Activated T-cell treated with anti-CD3 and anti-CD28 coated beads for 48 hours (primary cell): ENCODE results near the gene GUCY1A2.
"Not testable (repeated sequence)": the region's sequence is repeated elsewhere in the genome, so short reads cannot be mapped to it uniquely, and the experiment has no call there.

Experiments
- DNase-seq: peaks from one replicate; pipeline ENCODE4 v3.0.0-alpha.2; 2020; ENCODE audit warnings: low read depth

The GUCY1A2 gene

DNA sequence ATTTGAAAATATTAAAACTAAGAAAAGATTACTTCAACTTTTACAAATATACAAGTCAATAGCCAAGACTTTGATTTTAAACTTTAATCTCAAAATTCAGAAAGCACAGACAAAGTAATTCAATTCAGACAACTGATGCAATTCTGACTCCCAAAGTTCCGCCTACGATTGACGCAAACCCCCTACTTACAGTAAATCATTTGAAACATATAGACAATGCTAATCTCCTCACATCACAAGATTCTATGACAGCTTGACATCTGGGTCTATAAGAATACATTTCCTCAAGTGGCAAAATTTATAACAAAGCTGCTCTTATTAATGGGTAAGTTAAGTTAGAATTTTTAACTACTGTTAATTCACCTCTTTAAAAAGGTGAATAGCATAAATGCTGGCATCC, 75.2 kb downstream of the GUCY1A2 start:
- DNase-seq = no peak

GRCh38 chr11:106939157-106939556, 79.1 kb downstream of the GUCY1A2 start:
- no peak for DNase-seq

DNA sequence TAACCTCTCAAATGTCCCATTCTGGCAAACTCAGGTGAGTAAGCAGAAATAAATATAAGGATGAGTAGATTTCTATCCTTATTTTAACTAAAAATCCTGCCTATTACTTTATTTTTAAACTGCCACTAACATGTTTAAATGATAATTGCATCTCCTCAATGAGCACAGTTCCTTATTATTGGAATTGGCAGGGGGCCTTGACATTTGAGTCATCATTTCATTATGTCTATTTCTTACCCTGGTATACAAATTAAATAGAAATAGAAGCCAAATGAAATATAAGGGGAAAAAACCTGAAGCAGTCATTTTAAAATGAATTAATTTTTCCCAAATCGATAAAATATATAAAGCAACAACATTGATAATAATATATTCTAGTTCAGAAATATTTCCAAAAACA, 81.2 kb downstream of the GUCY1A2 start:
- DNase-seq = no peak

DNA sequence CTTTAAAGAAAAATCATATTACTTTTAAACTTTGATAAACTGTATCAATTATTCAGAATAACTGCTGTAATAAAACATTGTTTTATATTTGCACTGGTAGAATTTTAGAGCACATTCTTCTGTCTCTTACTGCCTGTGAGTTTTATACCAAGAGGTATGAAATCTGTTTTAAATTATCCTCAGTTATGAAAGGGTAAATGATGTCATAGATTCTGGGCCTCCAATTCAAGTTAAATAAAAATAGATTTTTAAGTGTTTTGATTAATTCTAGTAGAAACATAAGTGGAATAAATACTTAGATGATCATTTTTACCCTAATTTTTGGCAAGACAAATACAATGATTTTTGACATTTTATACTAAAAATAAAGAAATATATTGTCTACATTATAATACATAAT, 93.0 kb downstream of the GUCY1A2 start:
- no peak for DNase-seq

DNA sequence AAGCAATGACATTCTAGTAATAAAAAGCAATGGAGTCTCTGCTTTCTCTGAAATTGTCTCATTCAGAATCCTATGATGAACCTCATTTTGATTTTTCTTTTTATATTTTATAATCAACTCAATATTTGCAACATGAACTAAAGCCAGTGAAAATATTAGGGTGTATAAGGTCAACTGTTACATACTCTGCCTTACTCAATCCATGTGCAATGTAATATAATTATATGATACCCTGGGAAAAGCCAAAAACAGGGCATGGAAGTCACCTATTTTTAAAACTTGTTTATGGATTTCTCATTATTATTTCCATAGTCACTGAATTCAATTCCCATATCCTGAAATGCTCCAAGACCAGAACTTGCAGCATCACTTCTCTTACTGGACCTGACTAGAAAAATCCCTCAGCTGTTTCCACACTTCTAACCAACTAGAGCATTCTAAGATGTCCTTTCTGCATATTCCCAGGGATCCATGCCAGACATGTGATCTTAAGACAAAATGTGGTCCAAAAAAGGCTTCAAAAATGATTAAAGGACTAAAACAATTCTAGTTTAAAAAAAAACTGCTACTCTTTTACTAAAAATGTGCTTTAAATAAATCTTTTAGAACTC, 97.3 kb downstream of the GUCY1A2 start:
- DNase-seq = no peak

- DNase-seq = no peak
Measured at GRCh38 chr11:106917973-106918372, 100.3 kb downstream of the GUCY1A2 start.

DNA sequence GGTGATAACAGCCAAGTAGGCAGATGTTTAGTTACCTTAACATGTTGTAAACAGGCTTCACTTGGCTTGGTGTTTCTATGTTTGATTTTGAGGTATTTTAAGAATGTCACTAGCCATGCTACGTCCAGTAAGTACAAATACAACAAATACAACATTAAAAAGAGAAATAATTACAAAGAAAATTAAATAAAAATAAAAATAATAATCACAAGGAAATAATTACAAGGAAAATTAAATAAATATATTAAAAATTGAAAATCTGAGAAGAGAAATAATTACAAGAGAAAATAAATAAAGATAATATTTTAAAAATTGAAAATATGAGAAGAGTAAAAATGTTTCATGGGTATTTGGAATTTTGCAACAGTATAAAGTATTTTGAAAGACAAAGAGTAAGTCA, 103.9 kb downstream of the GUCY1A2 start:
- no peak for DNase-seq

DNA sequence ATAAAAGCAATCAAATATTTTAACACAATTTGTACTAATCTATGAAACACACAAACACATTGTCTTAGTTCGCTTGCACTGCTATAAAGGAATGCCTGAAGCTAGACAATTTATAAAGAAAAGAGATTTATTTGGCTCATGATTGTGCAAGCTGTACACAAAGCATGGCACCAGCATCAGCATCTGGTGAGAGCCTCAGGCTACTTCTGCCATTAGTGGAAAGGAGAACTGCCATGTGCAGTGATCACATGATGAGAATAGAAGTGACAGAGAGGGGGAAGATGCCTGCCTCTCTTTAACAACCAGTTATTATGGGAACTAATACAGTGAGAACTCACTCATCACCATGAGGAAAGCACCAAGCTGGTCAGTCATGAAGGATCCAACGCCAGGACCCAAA, 105.1 kb downstream of the GUCY1A2 start:
- DNase-seq = no peak

GRCh38 chr11:106904826-106905225, 113.5 kb downstream of the GUCY1A2 start:
- no peak for DNase-seq

GRCh38 chr11:106889718-106890117, 128.6 kb downstream of the GUCY1A2 start:
- DNase-seq = no peak

GRCh38 chr11:106888386-106888785, 129.9 kb downstream of the GUCY1A2 start:
- DNase-seq = no peak

- DNase-seq = not testable (repeated sequence)
Measured at GRCh38 chr11:106883693-106884092, 134.6 kb downstream of the GUCY1A2 start.

- no peak for DNase-seq
Measured at GRCh38 chr11:106879832-106880546, 138.3 kb downstream of the GUCY1A2 start.

- DNase-seq = no peak
Measured at GRCh38 chr11:106879029-106879428, 139.2 kb downstream of the GUCY1A2 start.

- DNase-seq = no peak
Measured at GRCh38 chr11:106875013-106875412, 143.3 kb downstream of the GUCY1A2 start.

GRCh38 chr11:106872246-106872645, 146.0 kb downstream of the GUCY1A2 start:
- DNase-seq = no peak

- DNase-seq = no peak
Measured at GRCh38 chr11:106858200-106858599, 160.1 kb downstream of the GUCY1A2 start.

GRCh38 chr11:106856566-106856965, 161.7 kb downstream of the GUCY1A2 start:
- DNase-seq = no peak

GRCh38 chr11:106854429-106854828, 163.8 kb downstream of the GUCY1A2 start:
- no peak for DNase-seq

GRCh38 chr11:106853850-106854401, 164.3 kb downstream of the GUCY1A2 start:
- no peak for DNase-seq

GRCh38 chr11:106852779-106853178, 165.5 kb downstream of the GUCY1A2 start:
- no peak for DNase-seq

GRCh38 chr11:106848526-106848925, 169.8 kb downstream of the GUCY1A2 start:
- DNase-seq = no peak

GRCh38 chr11:106842134-106842533, 176.1 kb downstream of the GUCY1A2 start:
- DNase-seq = no peak

DNA sequence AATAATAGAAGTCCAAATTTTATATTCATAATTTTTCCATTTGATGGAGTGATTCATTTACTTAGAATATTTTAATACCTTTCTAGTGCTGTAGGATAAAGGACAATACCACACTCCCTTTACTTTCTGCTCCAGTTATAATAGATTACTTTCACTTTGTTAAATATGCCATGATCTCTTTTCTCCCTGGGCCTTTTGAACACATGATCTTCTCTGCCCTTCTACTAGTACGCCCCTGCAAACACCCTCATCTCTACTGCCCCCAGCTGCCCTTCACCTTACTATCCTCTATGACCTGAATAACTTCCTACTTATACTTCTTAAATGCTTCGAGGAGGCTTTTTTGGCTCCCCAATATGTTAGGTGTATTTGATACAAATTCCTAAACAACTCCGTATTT, 177.3 kb downstream of the GUCY1A2 start:
- no peak for DNase-seq
